Hepatocyte (in vitro differentiated cells): Measurements from ENCODE around the gene ATP8A2. TPM values are rescaled to one million over a fixed set of nuclear protein-coding genes. Genes with fewer than 3 reads are reported as not detected.

Source experiments
- DNase-seq: peaks from one replicate; pipeline ENCODE4 v3.0.0-alpha.2; 2016; ENCODE audit warnings: low spot score
- H2AFZ ChIP-seq: fragments of 200-600 bp; sonication (generic); 2 replicates; pipeline ENCODE4 v1.6.0; 2016; ENCODE audit warnings: antibody characterized with exemption, mild to moderate bottlenecking
- H3K27ac ChIP-seq: fragments of 200-600 bp; sonication (generic); 2 replicates; pipeline ENCODE4 v1.5.1; 2016; ENCODE audit warnings: mild to moderate bottlenecking
- H3K27me3 ChIP-seq: fragments of 200-600 bp; sonication (generic); 2 replicates; pipeline ENCODE4 v1.6.1; 2016
- H3K36me3 ChIP-seq: fragments of 200-600 bp; sonication (generic); replicated peaks from 2 replicates; pipeline ENCODE4 v1.5.1; 2016; ENCODE audit warnings: low read depth; ENCODE audit not compliant: insufficient read depth
- H3K4me1 ChIP-seq: fragments of 200-600 bp; sonication (generic); 2 replicates; pipeline ENCODE4 v1.5.1; 2016; ENCODE audit warnings: mild to moderate bottlenecking, moderate library complexity; ENCODE audit not compliant: insufficient read depth
- H3K4me2 ChIP-seq: fragments of 200-600 bp; sonication (generic); 2 replicates; pipeline ENCODE4 v1.6.0; 2016
- H3K4me3 ChIP-seq: fragments of 200-600 bp; sonication (generic); 2 replicates; pipeline ENCODE4 v1.5.1; 2016; ENCODE audit warnings: mild to moderate bottlenecking
- H3K79me2 ChIP-seq: fragments of 200-600 bp; sonication (generic); 2 replicates; pipeline ENCODE4 v1.6.0; 2017; ENCODE audit warnings: mild to moderate bottlenecking
- H3K9me2 ChIP-seq: fragments of 200-600 bp; sonication (generic); replicated peaks from 2 replicates; pipeline ENCODE4 v1.6.0; 2017; ENCODE audit warnings: mild to moderate bottlenecking; ENCODE audit not compliant: insufficient read depth
- H3K9me3 ChIP-seq: fragments of 200-600 bp; sonication (generic); 2 replicates; pipeline ENCODE4 v1.5.1; 2016; ENCODE audit warnings: low read depth, mild to moderate bottlenecking
- H4K20me1 ChIP-seq: fragments of 200-600 bp; sonication (generic); 2 replicates; pipeline ENCODE4 v1.6.0; 2016; ENCODE audit warnings: mild to moderate bottlenecking; ENCODE audit not compliant: insufficient read depth, poor library complexity, severe bottlenecking
- CTCF ChIP-seq: fragments of 200-600 bp; sonication (generic); IDR thresholded peaks from 2 replicates; pipeline ENCODE4 v1.5.1; 2016; ENCODE audit warnings: antibody characterized with exemption, mild to moderate bottlenecking; ENCODE audit not compliant: poor library complexity
- EZH2 ChIP-seq: fragments of 200-600 bp; sonication (generic); IDR thresholded peaks from 2 replicates; pipeline ENCODE4 v1.6.1; 2016; ENCODE audit warnings: antibody characterized with exemption, mild to moderate bottlenecking, borderline replicate concordance
- EZH2phosphoT487 ChIP-seq: fragments of 200-600 bp; sonication (generic); IDR thresholded peaks from one replicate; pipeline ENCODE4 v1.6.1; 2018; ENCODE audit warnings: antibody characterized with exemption, mild to moderate bottlenecking, low read depth, moderate library complexity; ENCODE audit not compliant: unreplicated experiment, severe bottlenecking
- WGBS: methylation state at CpG from one replicate; pipeline ENCODE4 v1.1.6; 2016; ENCODE audit warnings: low lambda C conversion rate; ENCODE audit errors: missing lambda C conversion rate; 5-methylcytosine and 5-hydroxymethylcytosine counted together
- polyA plus RNA-seq: library from polyadenylated mRNA; unstranded; fragments of >200 nt; fragmentation: Nextera tagmentation; extraction: Ambion mirVana; gene quantifications from 2 replicates; pipeline ENCODE4 v1.2.1, GENCODE V29; 2016
- total RNA-seq: library from RNA; depleted of rRNA; stranded (reverse); fragments of >200 nt; gene quantifications from 2 replicates; pipeline ENCODE4 v1.2.3, GENCODE V29; 2014

ATP8A2 gene
- total and polyA plus RNA-seq, 2 experiments from 2014 or later: 2.1 to 3.1 TPM

- TF ChIP-seq EZH2phosphoT487: no peak
- TF ChIP-seq EZH2: no peak
- TF ChIP-seq CTCF: no peak
- H3K4me1 ChIP-seq: no peaks in the 10 kb centered on the region
- H4K20me1 ChIP-seq: no peaks in the 10 kb centered on the region
- H3K27me3 ChIP-seq: peaks cover 3% of the 10 kb centered on the region
- no peak overlapping the region for H3K4me3 ChIP-seq
- H3K4me2 ChIP-seq: no peak overlapping the region
- no peaks in the 10 kb centered on the region for H3K9me2 ChIP-seq
- no peaks in the 10 kb centered on the region for H3K36me3 ChIP-seq
- no peak overlapping the region for H3K27ac ChIP-seq
- DNase-seq: no peak
- no peaks in the 10 kb centered on the region for H3K79me2 ChIP-seq
- no peak overlapping the region for H2AFZ ChIP-seq
- WGBS: 60% methylated on average over 4 of the region's 4 CpGs
- no peaks in the 10 kb centered on the region for H3K9me3 ChIP-seq
Measured at GRCh38 chr13:25731037-25731436, 359.3 kb downstream of the ATP8A2 start.

- Histone ChIP-seq H3K4me2 (no peak overlapping the region), H3K79me2 (no peaks in the 10 kb centered on the region), H2AFZ (no peak overlapping the region), H3K9me3 (no peaks in the 10 kb centered on the region), H3K4me3 (no peak overlapping the region), H3K36me3 (no peaks in the 10 kb centered on the region), H3K27me3 (peaks cover 3% of the 10 kb centered on the region), H3K9me2 (no peaks in the 10 kb centered on the region), H4K20me1 (no peaks in the 10 kb centered on the region), H3K27ac (no peak overlapping the region), H3K4me1 (no peaks in the 10 kb centered on the region)
- 89% methylated on average over 4 of the region's 4 CpGs for WGBS
- no peak for TF ChIP-seq EZH2phosphoT487
- TF ChIP-seq EZH2: no peak
- no peak for TF ChIP-seq CTCF
- DNase-seq: no peak
Measured at GRCh38 chr13:25731536-25731935, 359.8 kb downstream of the ATP8A2 start.

- peaks cover 3% of the 10 kb centered on the region for H3K27me3 ChIP-seq
- H3K9me3 ChIP-seq: no peaks in the 10 kb centered on the region
- H4K20me1 ChIP-seq: no peaks in the 10 kb centered on the region
- no peak for DNase-seq
- no peak overlapping the region for H3K27ac ChIP-seq
- no peak overlapping the region for H3K4me2 ChIP-seq
- H3K79me2 ChIP-seq: no peaks in the 10 kb centered on the region
- WGBS: 73% methylated on average over 7 of the region's 7 CpGs
- TF ChIP-seq EZH2phosphoT487: no peak
- TF ChIP-seq CTCF: no peak
- TF ChIP-seq EZH2: no peak
- no peak overlapping the region for H3K4me3 ChIP-seq
- no peaks in the 10 kb centered on the region for H3K36me3 ChIP-seq
- no peak overlapping the region for H2AFZ ChIP-seq
- no peaks in the 10 kb centered on the region for H3K9me2 ChIP-seq
- no peaks in the 10 kb centered on the region for H3K4me1 ChIP-seq
Measured at GRCh38 chr13:25732111-25732865, 360.5 kb downstream of the ATP8A2 start.
